Loucy (cell line): ENCODE results near the gene MISFA.

Source experiments
- H2AFZ ChIP-seq: fragments of 200-600 bp; sonication (generic); 2 replicates; pipeline ENCODE4 v1.6.0; 2016; ENCODE audit warnings: antibody characterized with exemption, mild to moderate bottlenecking, low read length, moderate library complexity
- H3F3A ChIP-seq: fragments of 200-600 bp; 2 replicates; pipeline ENCODE4 v1.6.0; 2016; ENCODE audit warnings: antibody characterized with exemption, low read depth, mild to moderate bottlenecking
- H3K27me3 ChIP-seq: fragments of 200-600 bp; sonication (generic); 2 replicates; pipeline ENCODE4 v1.6.1; 2014; ENCODE audit warnings: low read length, mild to moderate bottlenecking; ENCODE audit not compliant: insufficient read depth, poor library complexity, severe bottlenecking
- H3K36me3 ChIP-seq: fragments of 200-600 bp; sonication (generic); 2 replicates; pipeline ENCODE4 v1.6.1; 2016; ENCODE audit warnings: low read length; ENCODE audit not compliant: insufficient read depth
- H3K4me1 ChIP-seq: fragments of 200-600 bp; sonication (generic); 2 replicates; pipeline ENCODE4 v1.5.1; 2014; ENCODE audit warnings: low read length, mild to moderate bottlenecking; ENCODE audit not compliant: insufficient read depth, poor library complexity, severe bottlenecking
- H3K4me2 ChIP-seq: fragments of 200-600 bp; sonication (generic); 2 replicates; pipeline ENCODE4 v1.6.0; 2014; ENCODE audit warnings: antibody characterized with exemption, low read length, low read depth, mild to moderate bottlenecking; ENCODE audit not compliant: poor library complexity, severe bottlenecking
- H3K4me3 ChIP-seq: fragments of 200-600 bp; sonication (generic); 2 replicates; pipeline ENCODE4 v1.5.1; 2014; ENCODE audit warnings: low read length, mild to moderate bottlenecking, mixed read lengths; ENCODE audit not compliant: poor library complexity, severe bottlenecking
- H3K79me2 ChIP-seq: fragments of 200-600 bp; sonication (generic); 2 replicates; pipeline ENCODE4 v1.6.1; 2014; ENCODE audit warnings: low read length; ENCODE audit not compliant: insufficient read depth
- H3K9ac ChIP-seq: fragments of 200-600 bp; sonication (generic); 2 replicates; pipeline ENCODE4 v1.6.0; 2014; ENCODE audit warnings: mild to moderate bottlenecking, low read depth, low read length, moderate library complexity; ENCODE audit not compliant: poor library complexity, severe bottlenecking
- H3K9me2 ChIP-seq: fragments of 200-600 bp; sonication (generic); replicated peaks from 2 replicates; pipeline ENCODE4 v1.6.1; 2016; ENCODE audit warnings: low read depth, low read length, mixed read lengths
- H3K9me3 ChIP-seq: fragments of 200-600 bp; sonication (generic); 2 replicates; pipeline ENCODE4 v1.6.1; 2014; ENCODE audit warnings: mild to moderate bottlenecking, antibody characterized with exemption, low read length, low read depth; ENCODE audit not compliant: insufficient read depth
- H4K20me1 ChIP-seq: fragments of 200-600 bp; sonication (generic); 2 replicates; pipeline ENCODE4 v1.6.0; 2014; ENCODE audit warnings: antibody characterized with exemption, low read length, mild to moderate bottlenecking; ENCODE audit not compliant: insufficient read depth, poor library complexity, severe bottlenecking
- EZH2phosphoT487 ChIP-seq: fragments of 200-600 bp; IDR thresholded peaks from 2 replicates; pipeline ENCODE4 v1.6.1; 2018; ENCODE audit warnings: antibody characterized with exemption, mild to moderate bottlenecking, moderate library complexity, borderline replicate concordance
- TF ChIP-seq, protein P1 (sequence below): fragments of 200-600 bp; sonication (generic); conservative IDR thresholded peaks from 2 replicates; pipeline ENCODE4 v1.5.1; 2014; ENCODE audit warnings: mild to moderate bottlenecking, antibody characterized with exemption, low read length

The MISFA gene

DNA sequence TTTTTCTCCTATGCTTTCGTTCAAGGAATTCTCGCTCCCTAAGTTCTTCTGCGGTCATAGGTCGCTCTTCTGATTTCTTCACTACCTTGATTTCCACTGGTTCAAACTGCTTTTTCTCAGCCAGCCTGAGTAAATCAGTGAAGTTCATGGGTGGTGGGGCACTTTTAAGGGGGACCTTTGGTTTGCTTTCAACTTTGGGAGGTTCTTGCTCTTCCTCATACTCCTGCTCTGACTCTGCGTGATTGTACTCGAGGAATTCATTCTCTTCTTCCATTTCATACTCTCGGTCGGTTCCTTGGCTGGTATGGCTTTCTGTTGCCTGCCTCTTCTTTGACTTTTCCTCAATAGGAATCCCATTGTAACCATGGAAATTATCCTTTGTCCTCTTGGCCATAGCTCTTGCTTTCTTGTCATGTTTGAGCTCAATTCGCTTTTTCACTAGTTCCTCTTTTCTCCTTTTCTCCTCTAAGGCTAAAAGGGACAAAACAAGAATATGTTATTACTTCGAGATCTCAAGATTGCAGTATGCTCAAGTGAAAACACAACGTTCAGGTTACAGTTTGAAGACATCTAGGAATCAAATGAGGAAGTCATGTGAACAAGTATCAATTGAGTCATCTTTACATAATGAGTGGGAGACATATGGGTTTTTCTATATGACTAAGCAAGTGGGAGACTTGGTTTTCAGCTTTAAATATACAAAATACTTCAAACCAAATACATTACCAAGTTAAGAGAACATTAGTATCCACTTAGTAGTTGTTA lies 16.2 kb downstream of the MISFA start:
- Histone ChIP-seq H3K9me3 (no peaks in the 10 kb centered on the region), H4K20me1 (peaks cover 34% of the 10 kb centered on the region), H3F3A (no peaks in the 10 kb centered on the region), H3K4me2 (no peak overlapping the region), H3K9me2 (no peaks in the 10 kb centered on the region), H3K79me2 (peaks cover 27% of the 10 kb centered on the region), H2AFZ (no peak overlapping the region), H3K36me3 (peaks cover 47% of the 10 kb centered on the region), H3K4me1 (peaks cover 18% of the 10 kb centered on the region), H3K4me3 (no peak overlapping the region), H3K9ac (no peak overlapping the region), H3K27me3 (no peaks in the 10 kb centered on the region)
- no peak for TF ChIP-seq EZH2phosphoT487
- TF ChIP-seq, protein P1, sequence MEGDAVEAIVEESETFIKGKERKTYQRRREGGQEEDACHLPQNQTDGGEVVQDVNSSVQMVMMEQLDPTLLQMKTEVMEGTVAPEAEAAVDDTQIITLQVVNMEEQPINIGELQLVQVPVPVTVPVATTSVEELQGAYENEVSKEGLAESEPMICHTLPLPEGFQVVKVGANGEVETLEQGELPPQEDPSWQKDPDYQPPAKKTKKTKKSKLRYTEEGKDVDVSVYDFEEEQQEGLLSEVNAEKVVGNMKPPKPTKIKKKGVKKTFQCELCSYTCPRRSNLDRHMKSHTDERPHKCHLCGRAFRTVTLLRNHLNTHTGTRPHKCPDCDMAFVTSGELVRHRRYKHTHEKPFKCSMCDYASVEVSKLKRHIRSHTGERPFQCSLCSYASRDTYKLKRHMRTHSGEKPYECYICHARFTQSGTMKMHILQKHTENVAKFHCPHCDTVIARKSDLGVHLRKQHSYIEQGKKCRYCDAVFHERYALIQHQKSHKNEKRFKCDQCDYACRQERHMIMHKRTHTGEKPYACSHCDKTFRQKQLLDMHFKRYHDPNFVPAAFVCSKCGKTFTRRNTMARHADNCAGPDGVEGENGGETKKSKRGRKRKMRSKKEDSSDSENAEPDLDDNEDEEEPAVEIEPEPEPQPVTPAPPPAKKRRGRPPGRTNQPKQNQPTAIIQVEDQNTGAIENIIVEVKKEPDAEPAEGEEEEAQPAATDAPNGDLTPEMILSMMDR = no peak

DNA sequence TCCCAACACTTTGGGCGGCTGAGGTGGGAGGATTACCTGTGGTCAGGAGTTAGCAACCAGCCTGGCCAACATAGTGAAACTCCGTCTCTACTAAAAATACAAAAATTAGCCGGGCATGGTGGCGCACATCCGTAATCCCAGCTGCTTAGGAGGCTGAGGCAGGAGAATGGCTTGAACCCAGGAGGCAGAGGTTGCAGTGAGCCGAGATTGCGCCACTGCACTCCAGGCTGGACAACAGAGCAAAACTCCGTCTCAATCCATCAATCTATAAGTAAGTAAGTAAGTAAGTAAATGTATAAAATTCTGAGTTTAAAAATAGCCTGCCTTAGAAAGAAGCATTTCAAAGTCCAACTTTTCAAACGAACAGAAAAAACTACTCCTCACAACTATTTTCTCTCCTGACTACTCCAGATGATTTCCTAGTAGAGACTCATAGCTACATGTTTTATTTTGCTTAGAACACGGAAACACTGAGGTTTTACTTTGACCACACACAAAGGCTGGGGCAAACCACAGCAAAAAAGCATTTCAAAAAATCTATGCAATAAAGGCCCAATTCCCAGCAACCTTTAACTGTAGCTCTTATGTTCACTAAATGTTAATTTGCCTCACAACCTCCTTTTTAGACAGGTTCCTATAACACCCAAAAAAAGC lies 18.2 kb downstream of the MISFA start:
- Histone ChIP-seq H3K4me1 (peaks cover 18% of the 10 kb centered on the region), H3F3A (no peaks in the 10 kb centered on the region), H3K36me3 (peaks cover 39% of the 10 kb centered on the region), H3K9me3 (no peaks in the 10 kb centered on the region), H3K79me2 (peaks cover 44% of the 10 kb centered on the region), H3K27me3 (no peaks in the 10 kb centered on the region), H2AFZ (no peak overlapping the region), H4K20me1 (peaks cover 40% of the 10 kb centered on the region), H3K9ac (no peak overlapping the region), H3K9me2 (no peaks in the 10 kb centered on the region), H3K4me2 (peak overlapping the region; percentile 66), H3K4me3 (peak overlapping the region; percentile 25)
- TF ChIP-seq, protein P1 = no peak
- TF ChIP-seq EZH2phosphoT487 = no peak

DNA sequence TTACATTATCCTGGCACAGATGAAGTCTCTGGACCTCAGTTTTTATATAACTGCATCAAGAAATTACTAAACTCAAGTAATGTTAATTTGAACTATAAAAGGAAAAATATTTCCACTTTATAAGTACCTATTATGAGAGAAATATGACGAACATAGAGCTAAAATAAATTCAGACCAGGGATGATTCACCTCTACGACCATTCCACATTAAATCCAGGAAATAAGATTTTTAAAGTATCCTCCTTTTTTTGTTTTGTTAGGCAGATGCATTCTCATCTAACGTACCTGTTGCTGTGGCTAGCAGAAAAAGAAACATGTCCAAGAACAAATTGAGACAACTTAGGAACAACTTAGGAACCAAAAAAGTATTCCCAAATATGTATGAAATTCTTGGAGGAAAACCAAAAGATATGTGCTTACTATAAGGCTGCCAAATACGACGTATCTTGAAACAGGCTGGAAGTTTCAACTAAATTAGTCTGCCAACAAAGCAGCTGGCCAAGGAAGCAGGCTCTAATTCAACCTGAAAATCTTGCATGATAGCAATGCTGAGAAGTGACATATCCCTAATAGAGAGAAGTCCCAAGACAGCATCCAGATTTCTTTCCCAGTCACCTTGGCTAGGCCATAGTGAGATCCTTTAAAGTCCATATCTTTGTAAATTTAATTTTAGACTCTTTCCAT lies 18.9 kb downstream of the MISFA start:
- H3K79me2 ChIP-seq = peaks cover 49% of the 10 kb centered on the region
- H3F3A ChIP-seq = no peaks in the 10 kb centered on the region
- peaks cover 18% of the 10 kb centered on the region for H3K4me1 ChIP-seq
- H4K20me1 ChIP-seq = peaks cover 44% of the 10 kb centered on the region
- H3K36me3 ChIP-seq = peaks cover 34% of the 10 kb centered on the region
- H3K9ac ChIP-seq = peak overlapping the region; percentile 1
- no peaks in the 10 kb centered on the region for H3K27me3 ChIP-seq
- H2AFZ ChIP-seq = no peak overlapping the region
- H3K4me3 ChIP-seq = peak overlapping the region; percentile 25
- H3K4me2 ChIP-seq = peak overlapping the region; percentile 66
- no peak for TF ChIP-seq EZH2phosphoT487
- TF ChIP-seq, protein P1 = no peak
- no peaks in the 10 kb centered on the region for H3K9me3 ChIP-seq
- no peaks in the 10 kb centered on the region for H3K9me2 ChIP-seq
